Midbrain (tissue), 1 donor: ENCODE results near the gene SERINC3.
A peak's percentile ranks its signal among the peaks of the same experiment; 100 is the strongest.
"Not testable (repeated sequence)": the region's sequence is repeated elsewhere in the genome, so short reads cannot be mapped to it uniquely, and the experiment has no call there.

Source experiments
- DNase-seq: peaks from one replicate; lab custom pipeline; 2025; lab: John Stamatoyannopoulos, UW

Gene SERINC3

DNA sequence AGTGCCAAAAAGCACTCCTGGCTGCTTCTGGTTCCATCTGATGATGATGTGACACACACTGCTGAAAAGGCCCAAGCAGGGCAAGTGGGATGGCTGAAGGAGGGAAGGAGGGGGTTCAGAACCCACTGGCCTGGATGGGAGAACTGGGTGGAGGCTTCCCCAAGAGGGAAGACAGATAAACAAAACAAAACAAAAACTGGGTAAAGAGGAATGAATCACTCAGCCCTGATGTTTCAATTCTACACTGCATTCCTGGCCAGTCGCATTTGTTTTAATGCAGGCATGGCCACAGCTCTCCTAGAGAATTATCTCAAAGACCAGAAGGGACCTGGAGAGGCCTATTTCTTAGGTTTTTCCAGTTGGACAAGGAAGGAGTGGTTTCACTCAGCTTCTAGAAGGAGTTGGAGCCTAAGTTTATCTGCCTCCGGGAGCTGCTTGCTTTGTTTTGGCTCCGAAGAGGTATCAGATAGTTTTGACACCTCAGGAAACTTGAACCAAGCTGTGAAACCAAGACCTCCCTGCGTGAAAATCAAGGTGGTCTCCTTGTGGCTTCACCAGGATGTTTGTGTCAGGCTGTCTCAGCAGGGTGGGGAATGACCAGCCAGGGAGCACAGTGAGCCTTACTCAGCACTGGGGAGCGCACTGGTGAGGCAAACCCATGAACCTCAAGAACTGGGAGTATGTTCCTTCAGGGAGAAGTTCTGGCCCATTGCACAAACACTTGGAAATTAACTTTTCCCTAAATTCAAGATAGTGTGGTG lies 30.1 kb downstream of the SERINC3 start:
- no peak for DNase-seq

DNA sequence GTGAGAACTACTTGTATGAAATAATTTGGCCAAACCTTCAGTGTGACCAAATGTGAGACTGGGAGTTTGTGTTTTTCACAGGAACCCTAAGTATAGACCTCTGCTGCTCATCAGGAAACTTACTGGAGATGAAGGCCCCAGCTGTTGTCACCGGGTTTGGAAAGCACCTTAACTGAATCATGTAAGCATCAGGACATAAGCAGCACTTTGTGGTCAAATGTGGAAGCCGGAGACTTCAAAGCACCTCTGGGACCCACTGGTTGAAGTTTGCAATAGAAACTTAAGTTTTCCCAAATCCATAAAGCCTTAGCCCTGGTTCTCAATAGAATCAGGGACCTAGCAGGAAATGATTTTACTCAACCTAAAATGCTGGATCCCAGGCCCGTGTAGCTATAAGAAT lies 31.9 kb downstream of the SERINC3 start:
- no peak for DNase-seq

DNA sequence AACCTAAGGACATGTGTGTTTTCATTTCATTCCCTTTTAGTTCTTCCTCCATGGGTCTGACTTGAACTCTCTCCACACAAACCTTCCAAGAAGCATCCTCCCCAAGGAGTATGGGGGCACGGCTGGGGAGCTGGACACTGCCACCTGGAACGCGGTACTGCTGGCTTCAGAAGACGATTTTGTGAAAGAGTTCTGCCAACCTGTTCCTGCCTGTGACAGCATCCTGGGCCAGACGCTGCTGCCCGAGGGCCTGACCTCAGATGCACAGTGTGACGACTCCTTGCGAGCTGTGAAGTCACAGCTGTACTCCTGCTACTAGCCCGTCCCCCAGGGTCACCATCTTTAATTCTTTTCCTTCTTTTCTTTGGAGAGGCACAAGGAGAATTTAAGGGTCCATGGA lies 32.6 kb downstream of the SERINC3 start:
- no peak for DNase-seq

GRCh38 chr20:44488551-44488950 lies 33.3 kb downstream of the SERINC3 start:
- no peak for DNase-seq

DNA sequence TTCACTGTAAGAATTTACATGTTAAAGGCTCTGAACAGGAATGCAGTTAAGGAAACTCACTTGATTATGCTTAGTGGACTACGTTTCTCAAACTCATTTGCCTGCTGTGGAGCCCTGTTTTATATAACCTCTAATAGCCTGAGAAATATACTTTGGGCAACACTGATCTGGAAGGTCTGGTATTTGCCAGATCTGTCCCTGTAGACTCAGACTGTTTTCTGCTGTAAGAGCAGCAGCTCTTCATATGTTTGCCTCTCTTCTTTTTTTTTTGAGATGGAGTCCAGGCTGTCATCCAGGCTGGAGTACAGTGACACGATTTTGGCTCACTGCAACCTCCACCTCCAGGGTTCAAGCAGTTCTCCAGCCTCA lies 36.1 kb downstream of the SERINC3 start:
- DNase-seq = no peak

DNA sequence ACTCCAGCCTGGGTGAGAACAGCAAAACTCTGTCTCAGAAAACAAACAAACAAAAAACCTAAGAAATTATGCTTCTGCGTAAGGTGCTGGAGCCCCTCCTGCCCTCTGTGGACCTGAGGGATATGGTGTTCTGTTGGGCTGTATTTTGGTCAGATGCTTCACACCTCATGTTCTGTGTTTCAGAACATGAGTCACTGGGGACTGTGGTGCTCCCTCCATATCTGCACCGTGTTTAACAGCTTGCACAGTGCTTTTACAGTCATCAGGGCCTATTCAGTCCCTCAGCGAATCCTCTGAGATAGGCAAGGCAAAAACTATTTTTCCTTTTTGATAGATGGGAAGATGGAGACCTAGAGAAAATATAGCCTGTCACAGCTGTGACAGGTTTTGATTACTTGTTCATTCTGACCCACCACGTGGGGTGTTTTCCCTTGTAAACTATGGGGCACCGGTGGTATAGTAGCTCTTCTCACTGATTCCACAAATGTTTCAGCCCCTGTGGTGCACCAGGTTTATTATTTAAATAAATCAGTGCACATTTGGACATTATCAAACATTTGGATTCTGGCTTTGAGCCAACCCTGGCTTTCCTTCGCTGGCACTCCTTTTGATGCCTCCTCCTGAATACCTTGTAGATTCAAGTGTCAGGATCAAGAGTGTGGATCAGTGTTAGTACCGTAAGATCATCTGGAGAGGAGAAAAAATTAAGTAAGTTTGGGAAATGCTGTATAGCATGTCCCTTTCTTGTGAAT lies 36.6 kb downstream of the SERINC3 start:
- no peak for DNase-seq

DNA sequence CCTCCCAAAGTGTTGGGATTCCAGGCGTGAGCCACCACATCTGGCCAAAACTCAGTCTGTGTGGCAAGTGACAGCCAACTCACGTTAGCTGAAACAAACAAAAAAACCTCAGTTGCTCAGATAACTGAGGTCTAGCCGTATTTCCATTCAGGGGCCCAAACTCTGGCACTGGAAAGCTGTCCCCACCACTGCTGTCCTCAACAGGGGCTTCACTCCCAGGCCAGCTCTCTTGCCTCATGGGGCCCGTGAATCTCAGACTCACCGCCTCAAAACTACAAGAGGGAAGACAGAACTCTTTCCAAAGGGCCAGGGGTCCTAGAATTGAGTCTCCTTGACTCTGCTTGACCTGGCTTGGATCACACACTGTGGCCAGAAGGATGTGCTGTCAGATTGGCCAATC lies 38.8 kb downstream of the SERINC3 start:
- DNase-seq = no peak

DNA sequence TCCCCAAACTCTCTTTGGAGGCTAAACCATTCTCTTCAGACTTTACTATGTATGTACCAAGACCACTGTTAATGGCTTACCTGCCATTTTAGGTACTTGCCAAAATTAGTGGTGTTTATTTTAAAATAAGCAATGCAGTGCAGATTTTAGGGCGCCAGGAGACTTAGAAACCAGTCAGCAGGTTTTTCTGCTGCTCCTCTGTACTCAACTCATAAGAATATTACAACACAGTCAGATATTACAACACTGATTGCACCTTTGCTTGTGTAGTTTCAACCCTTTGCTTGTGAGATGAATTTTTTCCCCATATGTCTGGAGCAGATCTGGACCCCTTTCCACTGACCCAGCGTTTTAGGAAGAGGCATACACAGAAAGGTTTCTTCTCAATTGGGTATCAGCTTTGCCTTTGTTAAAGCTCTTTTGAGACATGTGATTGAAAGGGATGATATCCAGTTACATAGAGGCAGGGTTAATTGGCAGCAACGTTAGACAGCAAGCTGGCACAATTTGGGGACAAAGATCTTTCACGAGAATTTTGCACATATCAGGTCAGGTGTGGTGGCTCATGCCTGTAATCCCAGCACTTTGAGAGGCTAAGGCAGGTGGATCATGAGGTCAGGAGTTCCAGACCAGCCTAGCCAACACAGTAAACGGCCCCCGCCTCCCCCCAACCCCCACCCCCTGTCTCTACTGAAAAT lies 40.0 kb downstream of the SERINC3 start:
- no peak for DNase-seq

GRCh38 chr20:44480097-44480496 lies 41.8 kb downstream of the SERINC3 start:
- no peak for DNase-seq

- no peak for DNase-seq
These were observed 42.2 kb downstream of the SERINC3 start for GRCh38 chr20:44479643-44480042.

DNA sequence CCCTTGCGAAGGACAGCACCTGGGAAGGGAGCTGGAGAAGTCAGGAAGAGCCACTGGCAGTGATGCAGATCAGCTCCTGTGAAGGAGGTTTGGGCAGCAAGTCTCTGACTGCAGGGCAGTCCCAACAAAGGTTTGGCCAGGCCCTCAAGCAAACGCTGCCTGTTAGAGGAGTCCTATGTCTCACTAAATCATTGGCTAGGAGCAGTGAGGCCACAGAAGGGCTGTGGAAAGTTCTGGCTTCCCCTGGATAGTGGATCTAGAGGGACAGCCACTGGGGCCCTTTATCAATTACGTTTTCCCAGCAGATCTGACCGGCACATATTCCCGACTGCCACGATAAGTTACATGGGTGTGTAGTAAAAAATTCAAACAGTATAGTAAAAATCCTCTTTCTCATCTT lies 43.7 kb downstream of the SERINC3 start:
- DNase-seq = no peak

GRCh38 chr20:44477151-44477550 lies 44.7 kb downstream of the SERINC3 start:
- no peak for DNase-seq

- peak; percentile 92 for DNase-seq
These were observed 45.9 kb downstream of the SERINC3 start, which contains the start of gene TTPAL for GRCh38 chr20:44475694-44476560. Gene TTPAL (plus strand): TSS chr20:44475874. CDS start chr20:44480000, 4,126 bp downstream.

DNA sequence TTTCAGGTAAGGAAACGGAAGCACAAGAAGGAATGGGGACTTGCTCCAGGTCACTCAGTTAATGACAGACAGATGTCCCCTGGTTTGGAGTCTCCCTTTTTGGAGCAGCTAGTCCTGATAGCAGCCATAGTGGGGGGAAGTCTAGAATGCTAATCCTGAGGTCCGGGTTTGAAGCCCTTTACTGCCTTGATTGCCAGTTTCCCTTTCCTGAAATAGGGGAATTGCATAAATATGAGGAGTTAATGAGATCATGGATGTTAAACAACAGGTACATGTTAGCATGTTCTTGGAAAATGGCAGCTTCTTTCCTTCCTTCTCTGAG lies 46.5 kb downstream of the SERINC3 start:
- DNase-seq = no peak

DNA sequence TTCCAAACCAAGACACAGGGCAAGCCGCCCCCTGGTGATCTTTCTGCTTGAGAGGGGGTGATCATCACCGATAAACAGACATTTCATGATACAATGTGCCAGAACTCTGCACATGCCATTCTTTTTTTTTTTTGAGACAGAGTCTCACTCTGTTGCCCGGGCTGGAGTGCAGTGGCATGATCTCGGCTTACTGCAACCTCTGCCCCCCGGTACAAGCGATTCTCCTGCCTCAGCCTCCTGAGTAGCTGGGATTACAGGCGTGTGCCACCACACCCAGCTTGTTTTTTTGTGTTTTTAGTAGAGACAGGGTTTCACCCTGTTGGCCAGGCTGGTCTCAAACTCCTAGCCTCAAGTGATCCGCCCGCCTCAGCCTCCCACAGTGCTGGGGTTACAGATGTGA lies 49.6 kb downstream of the SERINC3 start:
- not testable (repeated sequence) for DNase-seq

- DNase-seq = no peak
These were observed 50.4 kb downstream of the SERINC3 start for GRCh38 chr20:44471481-44471882.

DNA sequence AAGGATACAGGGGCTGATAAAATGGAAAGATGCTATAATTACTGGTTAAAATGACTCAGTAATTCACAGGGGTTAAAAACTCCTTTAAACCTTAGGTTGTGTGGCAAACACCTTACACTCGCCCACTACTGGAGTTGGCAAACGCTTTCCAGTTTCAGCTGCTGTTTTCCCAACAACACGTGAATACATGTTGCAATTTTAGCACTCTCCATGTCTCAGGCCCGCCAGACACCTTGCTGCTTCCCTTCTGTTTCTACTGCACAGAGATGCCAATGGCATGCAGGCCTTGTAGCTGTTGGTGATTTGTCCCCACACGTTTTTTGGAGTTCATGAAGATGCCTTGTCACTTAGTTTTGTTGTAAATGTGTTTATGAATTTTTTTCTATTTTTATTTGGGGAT lies 51.5 kb downstream of the SERINC3 start:
- DNase-seq = no peak

DNA sequence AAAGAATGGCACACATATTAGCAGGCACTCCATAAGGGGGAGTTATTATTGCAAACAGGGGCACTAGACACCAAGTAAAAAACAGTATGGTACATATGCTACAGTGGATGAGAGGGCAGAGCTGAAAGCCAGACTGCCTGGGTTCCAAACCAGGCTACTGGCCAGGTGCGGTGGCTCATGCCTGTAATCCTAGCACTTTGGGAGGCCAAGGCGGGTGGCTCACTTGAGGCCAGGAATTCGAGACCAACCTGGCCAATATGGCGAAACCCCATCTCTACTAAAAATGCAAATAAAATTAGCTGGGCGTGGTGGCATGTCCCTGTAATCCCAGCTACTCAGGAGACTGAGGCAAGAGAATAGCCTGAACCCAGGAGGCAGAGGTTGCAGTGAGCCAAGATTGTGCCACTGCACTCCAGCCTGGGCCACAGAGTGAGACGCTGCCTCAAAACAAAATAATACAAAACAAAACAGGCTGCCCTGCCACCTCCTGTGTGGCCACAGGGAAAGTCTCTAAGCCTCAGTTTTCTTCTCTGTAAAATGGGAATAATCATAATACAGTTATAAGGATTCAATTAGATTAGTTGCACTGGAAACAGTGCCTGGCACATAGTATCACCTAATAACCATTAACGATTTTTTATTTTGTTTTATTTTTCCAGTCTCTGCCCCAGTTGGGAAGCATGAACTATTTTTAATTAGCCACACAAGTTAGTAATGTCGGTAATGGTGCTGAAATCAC lies 53.7 kb downstream of the SERINC3 start:
- DNase-seq = no peak

DNA sequence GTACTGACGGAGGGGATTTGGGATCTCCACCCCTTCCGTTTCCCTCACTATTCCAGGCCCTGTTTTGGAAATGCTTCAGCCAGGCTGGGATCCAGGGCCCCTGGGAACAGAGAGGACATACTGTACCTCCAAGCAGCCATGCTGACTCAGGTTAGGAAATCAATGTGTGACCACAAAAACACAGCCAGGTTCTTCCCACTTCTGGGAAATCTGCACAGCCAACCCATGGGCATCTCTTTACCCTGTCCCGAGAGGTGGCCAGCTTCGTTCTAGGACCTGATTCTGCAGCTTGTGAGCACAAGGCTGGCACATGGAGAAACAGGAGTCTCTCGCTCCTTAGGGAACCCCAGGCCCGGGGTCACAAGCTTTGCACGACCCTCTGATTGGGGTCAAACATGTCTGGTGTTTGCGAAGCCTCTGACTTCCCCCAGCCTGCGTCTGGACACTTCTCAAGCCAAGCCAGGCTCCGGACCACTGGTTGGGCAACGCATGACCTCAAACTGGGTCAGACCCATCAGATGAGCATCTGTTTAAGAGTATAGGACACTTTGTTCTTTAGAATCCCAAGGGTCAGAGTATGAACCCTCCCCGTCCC lies 54.5 kb downstream of the SERINC3 start:
- no peak for DNase-seq

DNA sequence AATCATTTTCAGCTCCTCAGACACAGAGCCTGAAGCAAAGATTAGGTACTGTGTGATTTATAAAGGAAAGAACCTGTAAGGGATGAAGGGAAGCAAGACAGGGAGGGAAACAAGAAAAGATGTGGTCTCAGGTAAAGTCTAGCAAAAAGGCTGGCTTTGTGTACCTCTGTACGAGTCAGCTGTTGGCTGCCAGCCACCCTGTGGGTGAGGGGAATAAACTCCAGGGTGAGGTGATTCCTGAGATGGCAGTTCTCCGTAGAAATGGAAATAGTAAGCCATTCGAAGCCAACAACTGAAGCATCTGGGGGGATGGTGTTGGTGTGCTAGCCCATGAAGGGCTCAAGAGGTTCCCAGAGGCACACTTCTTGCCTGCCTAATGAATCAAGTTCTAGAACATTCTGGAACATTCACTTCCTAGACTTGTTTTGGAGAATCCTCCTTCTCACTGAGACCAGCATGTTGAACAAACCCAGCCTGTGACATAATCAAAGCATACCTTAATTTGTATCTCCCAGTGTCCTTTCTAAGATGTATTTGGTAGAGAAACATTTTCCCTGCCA lies 56.8 kb downstream of the SERINC3 start:
- DNase-seq = no peak

- no peak for DNase-seq
These were observed 57.4 kb downstream of the SERINC3 start for GRCh38 chr20:44464514-44464913.
